RPMI7951 (cell line): ENCODE data around the gene OXTR. TPM values are rescaled to one million over a fixed set of nuclear protein-coding genes. Genes with fewer than 3 reads are reported as not detected.

Source experiments
- DNase-seq: peaks from one replicate; pipeline ENCODE4 v3.0.0-alpha.2; 2012; ENCODE audit warnings: low read depth
- total RNA-seq: library from RNA; depleted of rRNA; stranded (reverse); fragments of >200 nt; shearing (Covaris generic); gene quantifications from 2 replicates; pipeline ENCODE4 v1.2.3, GENCODE V29; 2014

Gene OXTR
- total RNA-seq, 1 experiment from 2014 or later: 7.2 TPM

DNA sequence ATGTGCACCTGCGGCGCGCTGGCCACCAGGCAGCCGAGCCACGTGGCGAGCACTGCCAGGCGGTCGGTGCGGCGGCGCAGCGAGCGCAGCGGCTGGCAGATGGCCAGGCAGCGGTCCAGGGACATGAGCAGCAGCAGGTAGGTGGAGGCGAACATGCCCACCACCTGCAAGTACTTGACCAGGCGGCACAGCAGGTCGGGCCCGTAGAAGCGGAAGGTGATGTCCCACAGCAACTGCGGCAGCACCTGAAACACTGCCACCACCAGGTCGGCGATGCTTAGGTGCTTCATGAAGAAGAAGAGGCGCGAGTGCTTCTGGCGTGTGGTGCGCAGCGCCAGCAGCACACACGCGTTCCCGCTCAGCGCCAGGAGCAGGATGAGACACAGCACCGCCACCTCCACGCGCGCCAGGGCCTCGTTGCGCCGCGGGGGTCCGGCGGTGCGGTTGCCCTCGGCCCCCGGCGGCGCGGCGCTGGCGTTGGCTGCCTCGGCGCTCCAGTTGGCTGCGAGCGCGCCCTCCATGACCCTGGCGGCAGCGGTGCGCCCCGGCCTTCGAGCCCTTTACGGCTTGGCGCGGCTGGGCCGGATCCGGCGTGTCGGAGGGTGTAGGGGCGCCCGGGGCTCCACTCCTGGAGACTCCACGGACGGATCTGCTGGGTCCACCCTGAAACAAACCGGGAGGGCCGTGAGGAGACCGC, 1.6 kb downstream of the OXTR start:
- no peak for DNase-seq

DNA sequence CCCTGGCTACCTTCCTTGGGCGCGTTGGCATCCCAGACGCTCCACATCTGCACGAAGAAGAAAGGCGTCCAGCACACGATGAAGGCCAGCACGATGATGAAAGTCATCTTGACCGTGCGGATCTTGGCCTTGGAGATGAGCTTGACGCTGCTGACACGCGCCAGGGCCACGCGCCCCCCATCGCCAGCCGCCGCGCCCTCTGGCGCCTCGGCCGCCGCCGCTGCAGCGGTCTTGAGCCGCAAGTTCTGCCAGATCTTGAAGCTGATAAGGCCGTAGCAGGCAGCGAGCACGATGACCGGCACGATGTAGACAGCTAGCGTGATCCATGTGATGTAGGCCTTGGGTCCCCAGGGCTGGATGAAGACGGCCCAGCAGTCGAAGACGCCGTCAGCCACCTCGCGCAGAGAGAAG, 2.2 kb downstream of the OXTR start:
- DNase-seq: no peak

DNA sequence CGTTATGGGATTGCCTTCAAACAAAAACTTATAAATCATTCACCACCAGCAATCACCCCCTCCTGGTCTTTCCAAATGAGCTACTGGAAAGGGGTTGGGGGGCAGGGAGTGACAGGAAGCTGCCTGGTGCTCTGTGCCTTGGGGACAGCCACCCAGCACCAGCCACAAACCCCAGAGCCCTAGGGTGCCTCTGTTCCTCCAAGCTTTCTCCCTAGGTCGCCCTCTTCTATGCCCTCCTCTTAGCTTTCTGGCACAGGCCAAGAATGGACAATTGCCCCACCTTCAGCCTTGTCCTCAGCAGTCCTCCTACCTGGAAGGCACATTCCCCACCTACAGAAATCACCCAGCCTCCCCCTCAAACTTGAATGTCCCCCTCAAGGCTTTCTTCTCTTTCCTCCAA, 3.3 kb downstream of the OXTR start:
- DNase-seq: no peak

DNA sequence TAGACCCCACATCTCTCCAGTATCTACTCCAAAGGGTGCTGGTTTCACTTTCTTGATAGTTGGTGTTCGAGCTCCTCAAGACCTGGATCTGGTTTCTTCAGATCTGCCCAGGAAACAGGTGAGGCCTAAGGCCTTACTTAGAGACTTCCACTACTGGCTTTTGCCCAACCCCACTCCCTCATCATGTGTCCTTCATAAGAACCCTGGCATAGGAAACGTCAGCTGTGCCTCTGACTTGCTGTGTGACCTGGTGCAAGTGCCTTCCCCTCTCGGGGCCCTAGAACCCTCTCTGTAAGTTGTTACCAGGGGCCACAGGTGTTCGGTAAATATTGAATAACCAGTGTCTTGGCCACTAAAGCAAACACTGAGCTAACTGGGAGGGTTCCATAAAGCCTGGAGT, 3.9 kb downstream of the OXTR start:
- DNase-seq: no peak

DNA sequence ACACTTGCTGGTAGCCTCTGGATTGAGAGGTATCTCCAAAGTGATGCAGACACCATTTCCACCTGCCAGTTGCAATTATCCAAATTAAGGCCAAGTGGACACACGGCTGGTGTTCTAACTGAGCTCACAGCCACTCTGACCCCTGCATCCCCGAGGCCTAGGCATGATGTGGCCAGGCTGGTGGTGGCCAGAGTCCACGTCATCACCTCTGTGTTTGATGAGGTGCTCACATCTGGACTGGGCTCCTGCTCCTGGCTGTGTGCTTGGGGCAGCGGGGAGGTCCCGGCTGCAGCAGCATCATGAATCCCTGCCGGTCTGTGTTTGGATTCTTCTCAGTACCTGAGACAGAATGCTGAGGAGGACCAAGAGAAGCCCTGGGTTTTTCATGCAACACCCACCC, 4.9 kb downstream of the OXTR start:
- no peak for DNase-seq

DNA sequence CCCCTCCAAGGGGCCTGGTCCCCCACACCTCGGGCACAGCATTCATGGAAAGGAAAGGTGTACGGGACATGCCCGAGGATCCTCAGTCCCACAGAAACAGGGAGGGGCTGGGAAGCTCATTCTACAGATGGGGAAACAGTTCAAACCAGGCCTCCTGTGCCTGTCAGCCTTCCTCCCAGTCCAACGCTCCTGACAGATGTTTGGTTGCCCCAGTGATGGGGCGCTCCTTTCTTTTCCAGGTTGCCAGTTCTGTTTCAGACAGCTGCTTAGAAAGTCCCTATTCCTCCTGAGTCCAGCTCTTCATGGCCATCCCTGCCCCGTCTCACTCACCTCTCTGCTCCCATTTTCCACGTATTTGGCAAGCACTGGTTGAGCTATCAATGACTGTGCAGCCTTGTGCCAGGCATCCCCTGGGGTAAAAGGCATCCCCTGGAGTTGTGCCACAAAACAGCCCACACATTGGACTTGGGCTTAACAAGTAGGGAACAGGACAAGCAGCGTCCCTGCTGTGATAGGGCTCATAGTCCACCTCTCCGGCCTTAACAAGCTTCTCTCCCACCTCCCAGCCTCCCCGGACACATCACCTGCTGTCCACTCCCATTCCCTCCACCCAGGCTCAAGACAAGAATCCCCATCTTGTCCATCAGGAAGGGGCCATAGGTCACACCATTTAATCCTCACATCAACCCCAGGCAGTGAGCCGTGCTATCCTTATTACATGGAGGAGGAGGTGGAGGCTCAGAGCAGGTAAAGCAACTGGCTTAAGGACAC, 6.6 kb downstream of the OXTR start:
- no peak for DNase-seq

DNA sequence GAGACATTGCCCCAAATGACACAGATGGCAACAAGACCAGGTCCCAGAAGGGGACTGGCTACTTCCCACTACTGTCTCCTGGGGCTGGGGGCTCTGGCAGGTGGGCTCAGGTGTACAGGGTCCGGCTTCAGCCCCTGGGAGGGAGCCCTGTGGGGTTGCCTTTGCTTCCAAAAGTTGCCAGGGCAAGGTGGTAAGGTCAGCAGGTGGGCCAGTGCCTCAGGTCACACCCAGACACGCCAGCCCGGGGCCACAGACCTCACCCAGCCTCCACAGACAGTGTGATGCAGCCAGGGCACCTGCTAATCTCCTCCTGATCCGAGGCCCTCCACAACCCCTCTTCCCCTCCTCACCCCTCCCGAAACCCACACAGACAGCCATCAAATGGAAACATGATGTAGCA, 7.5 kb downstream of the OXTR start:
- no peak for DNase-seq

DNA sequence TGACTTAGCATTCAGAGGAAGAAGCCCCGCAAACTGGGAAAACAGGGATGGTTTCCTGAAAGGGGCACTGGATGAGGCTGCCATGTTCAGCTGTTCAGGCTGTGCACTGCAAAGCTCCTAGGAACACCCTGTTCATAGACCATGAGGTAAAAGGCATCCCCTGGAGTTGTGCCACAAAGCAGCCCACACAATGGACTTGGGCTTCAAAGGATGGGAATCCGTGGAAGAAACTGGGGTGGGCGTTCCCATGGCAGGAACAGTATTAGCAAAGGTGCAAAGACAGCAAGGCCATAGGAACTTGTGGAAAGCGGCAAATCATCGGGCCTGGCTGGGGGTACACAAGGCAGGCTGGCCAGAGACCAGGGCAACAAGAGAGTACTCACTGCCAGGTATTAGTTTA, 8.9 kb downstream of the OXTR start:
- DNase-seq: no peak

DNA sequence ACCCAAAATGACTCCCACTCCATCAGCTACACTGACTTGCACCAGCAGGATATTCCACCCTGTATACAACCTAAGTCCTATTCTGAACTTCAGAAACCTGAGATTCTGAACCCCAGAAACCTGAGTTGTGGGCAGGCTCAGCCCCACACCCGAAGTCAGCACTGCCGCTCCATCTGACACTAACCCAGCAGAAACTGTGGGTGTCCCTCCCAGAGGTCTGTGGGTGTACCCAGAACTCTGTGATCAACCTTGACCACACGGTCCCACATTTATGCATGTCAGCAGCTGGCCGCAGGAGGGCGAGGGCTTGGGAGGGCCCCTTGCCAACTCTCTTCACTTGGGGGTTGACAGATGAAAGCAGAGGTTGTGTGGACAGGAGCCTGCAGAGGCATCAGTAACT, 9.3 kb downstream of the OXTR start:
- DNase-seq: no peak

DNA sequence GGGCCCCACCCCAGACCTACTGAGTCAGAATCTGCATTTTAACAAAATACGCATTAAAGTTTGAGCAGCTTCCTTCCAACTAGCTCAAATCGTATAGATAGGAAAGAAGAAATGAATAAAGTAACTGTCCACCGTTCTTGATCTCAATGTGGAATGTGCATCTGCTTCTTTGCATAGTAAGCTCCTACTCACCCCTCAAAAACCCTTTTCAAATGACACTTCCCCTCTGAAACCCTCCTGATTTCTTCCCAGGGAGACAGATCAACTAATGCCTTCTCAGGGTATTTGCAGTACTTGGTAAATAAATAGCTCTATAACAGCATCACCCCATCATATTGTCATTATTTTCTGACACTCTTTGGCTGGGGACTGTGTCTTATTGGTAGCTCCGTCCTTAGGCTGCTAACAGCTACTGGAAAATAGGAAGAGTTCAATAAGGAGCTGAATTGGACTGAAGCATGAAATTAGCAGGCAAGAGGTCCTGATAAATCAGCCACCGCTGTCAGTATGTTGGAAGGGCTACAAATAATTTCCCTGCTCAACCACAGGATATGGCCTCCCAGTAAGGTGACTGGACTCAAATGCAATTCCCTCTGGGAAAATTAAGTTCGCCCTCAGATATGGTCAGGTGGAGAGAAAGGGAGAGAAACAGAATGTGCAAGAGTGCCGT, 10.2 kb downstream of the OXTR start:
- DNase-seq: peak; percentile 80

DNA sequence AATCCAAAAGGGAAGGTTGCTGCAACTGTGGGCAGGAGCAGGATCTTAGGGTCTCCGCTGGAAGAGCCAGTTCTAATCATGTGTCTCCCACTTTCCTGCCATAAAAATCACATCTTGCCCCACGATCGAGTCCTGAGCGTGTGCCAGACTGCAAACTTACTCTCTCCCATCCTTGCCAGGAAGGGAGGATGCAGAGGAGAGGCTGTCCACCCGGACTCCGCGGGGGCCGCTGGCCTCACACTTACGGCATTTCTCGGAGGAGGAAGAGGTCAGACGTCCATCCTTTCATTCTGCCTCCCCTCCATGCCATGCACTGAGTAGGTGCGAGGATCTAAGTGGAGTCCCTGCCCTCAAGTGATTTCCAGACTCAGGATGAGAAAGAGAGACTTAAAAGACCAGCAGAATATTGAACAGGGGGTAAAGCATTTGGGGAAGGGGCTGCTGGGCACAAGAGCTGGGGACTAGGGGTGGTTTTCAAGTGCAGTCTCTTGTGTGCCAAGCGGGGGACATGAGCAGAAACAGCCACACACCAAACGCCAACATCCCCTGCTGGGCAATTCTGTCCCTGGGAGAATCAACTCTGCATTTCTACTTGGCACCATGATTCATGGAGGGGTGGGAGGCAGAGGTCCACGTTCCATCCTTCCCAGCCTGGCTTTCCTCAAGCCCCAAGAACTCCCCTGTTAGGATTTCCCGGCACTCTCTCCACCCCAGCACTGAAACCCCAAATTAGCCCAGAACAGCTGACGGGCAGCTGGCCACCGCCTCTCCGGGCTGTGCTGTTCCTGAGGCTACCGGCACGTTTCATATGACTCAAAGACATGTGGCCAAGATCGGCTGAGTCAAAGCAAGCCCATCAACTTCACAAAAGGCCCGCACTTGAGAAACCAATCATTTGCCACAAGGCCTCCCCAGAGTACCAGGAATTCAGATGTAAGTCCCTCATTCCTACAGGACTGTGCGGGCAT, 11.6 kb downstream of the OXTR start:
- DNase-seq: peak; percentile 95

DNA sequence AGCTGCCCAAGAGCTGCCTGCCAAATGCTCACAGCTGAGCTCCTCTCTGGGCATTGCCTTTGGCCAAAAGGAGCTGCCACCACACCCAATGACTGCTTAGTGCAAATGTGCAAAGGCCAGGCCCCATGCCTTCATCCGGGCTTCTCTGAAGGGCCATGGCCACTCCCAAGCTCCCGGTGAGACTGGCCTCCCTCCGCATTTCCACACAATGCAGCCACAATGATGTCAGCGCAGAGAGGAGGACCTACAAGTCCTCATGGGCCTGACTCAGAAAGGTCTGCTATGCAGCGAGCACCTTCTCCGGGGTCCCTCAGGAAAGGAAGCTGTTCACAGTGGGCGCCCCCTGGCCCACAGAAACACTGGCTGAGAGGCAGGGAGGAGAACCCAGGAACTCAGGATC, 12.7 kb downstream of the OXTR start:
- no peak for DNase-seq

DNA sequence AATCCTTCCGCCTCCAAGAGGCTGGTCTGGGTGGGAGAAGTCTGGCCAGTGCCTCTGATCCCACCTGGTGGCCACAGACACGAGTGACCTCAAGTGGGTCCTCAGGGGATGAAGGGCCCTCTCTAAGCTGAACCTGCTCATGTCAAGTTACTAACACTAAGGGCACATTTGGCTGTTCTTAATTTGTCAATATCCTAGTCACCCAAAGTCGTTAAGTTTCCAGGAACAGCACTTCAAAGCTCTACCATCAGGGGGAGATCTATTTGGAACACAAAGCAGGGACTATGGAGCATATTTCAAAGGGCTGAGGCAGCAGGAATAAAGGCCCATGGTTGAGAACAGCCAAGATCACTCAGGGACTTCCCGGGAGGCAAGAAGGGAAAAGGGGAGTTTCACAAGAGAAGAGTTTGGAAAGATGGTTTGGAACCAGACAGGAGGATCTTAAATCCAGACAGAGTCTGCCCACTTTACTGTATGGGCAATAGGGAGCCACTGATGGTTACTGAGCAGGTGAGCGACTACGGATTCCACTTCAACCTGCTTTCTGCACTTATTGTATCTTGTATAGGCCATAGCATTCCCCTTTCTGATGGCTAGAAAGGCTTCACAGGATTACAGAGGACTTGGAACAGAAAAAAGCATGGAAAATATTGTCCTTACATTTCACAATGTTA, 13.7 kb downstream of the OXTR start:
- DNase-seq: peak; percentile 31

DNA sequence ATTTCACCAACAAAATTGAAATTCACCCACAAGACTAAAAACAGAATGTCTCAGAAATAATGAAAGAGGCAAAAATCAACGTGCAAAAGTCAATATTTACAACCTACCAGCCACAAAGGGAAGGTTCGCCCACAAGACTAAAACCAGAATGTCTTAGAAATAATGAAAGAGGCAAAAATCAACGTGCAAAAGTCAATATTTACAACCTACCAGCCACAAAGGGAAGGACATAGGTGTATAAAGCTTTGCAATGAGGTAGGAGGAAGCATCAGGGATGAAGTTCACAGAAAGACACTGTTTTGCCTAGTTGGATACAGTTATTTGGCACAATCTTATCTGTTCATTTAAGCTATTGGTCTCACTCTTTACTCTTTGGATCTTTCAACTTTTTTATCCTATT, 14.3 kb downstream of the OXTR start:
- DNase-seq: no peak

DNA sequence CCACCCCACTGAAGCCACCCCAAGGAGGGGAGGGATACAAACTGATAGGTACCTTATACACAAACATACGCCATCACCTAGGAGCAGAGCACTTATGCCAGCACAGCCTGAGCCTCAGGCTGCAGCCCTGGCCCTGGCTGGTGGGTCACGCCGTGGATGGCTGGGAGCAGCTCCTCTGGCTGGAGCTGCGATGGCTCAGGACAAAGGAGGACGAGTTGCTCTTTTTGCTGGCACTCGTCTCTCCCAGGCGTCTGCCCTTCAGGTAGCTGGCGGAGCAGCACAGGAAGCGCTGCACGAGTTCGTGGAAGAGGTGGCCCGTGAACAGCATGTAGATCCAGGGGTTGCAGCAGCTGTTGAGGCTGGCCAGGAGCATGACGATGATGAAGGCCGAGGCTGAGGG, 16.6 kb downstream of the OXTR start:
- DNase-seq: no peak

DNA sequence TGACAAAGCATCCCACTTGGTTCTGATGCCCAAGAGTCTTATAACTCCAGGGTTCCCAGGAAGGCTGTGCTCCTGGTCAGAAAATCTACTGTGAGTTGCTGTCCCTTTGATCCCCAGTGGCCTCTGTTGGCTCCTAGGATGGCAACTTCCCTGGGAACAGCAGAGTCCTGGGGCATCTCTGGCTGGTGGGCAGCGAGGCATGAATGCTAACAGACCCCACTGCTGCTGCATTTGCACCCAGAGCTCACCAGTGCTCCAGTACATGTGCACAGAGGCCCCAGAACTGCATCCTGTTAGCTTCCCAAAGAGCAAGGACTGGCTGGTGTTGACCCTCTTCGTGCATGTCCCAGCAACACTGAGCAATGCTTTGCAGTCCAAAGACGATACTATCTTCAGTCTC, 20.1 kb downstream of the OXTR start:
- DNase-seq: no peak

DNA sequence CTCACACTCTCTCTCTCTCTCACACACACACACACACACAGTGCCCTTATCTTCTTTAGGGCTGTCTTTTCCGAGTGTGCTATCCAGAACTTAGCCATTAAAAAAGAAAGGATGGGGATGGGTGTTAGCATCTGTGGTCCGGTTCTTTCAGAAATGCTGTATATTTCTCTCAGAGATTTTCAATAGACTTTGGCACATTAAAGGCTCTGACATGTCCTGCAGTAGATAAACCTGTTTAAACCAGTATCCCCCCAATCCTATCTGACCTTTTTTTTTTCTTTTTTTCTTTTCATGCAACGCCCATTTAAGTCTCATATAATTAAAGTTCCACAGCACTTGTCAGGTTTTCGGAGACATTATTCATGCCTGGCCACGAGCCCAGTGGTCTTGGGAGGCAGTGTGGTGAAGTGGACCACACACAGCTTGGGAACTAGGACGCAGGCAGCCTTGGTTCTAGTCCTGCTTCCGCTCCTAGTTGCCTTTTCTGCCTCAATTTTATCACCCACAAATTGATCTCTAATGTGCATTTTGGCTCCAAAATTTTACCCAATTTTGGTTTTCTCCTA, 22.6 kb downstream of the OXTR start:
- peak; percentile 42 for DNase-seq

DNA sequence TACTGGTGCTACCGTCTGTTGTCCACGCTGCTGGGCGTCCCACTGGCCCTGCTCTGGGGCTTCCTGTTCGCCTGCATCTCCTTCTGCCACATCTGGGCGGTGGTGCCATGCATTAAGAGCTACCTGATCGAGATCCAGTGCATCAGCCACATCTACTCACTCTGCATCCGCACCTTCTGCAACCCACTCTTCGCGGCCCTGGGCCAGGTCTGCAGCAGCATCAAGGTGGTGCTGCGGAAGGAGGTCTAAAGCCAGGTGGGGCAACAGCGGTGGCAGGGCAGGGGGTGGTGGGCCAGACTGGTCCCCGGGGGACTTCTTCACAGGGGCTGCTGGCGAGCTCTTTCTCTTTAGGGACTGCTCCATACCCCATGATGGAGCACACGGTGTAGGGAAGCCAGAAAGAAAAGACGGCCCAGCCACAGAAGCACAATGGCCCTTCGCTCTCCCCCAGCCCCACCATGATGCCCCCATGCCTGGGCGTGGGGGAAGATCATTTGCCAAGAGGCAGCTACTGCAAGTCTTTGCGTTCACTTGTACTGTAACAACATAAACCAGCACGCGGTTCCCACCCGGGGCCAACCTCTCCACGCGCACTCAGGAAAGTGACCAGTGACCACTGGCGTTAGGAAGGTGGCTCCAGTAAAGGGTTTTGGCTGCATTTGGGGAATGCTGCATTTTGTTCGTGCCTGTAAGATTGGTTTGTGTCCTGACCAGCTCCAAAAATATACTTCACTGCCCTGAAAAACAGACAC, 23.6 kb downstream of the OXTR start:
- no peak for DNase-seq

DNA sequence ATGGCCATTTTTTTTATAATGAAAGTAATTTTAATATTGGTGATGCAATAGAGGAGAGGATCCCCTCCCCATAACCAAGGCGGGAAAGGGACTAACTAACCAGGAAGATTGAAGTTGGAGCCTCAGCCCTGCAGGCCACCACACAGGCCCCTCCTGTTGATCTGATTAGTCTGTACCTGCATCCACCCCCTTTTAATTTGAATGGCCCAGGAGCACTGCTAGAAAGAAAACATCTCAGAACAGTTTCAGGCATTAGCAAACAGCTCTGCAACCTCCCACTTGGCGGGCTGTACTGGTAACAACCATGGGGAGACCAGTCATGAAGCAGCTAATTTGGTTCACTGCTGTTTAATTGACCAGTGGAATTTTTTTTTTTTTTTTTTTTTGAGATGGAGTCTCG, 25.5 kb downstream of the OXTR start:
- DNase-seq: peak; percentile 16

DNA sequence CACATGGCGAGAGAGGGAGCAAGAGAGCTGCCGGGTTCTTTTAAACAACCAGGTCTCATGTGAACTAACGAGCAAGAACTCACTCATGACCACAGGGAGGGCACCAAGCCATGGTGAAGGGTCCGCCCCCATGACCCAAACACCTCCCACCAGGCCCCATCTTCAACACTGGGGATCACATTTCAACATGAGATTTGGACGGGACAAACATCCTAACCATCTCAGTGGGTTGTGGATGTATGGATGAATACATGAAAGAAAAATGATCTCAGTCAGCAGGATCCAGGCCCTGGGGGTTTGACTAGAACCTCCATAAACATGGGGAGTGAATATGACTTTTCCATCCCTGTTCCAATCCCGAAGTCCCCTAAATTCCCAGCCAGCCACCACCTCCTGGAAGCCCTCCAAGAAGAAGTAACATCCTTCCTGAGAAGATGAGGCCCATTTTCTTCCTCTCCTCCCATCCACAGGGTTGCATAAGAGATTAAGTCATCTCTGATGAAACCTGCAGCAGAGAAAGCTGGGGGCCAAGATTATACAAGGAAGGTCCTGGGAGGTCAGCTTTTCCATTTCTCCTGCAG, 26.3 kb downstream of the OXTR start:
- peak; percentile 87 for DNase-seq
